ENCODE data around the gene TRIP11. TPM values are rescaled to one million over a fixed set of nuclear protein-coding genes. Genes with fewer than 3 reads are reported as not detected.

TRIP11 gene
- total RNA-seq, 2 donors from 2014 or later, result 47.8 to 53.9 TPM

DNA sequence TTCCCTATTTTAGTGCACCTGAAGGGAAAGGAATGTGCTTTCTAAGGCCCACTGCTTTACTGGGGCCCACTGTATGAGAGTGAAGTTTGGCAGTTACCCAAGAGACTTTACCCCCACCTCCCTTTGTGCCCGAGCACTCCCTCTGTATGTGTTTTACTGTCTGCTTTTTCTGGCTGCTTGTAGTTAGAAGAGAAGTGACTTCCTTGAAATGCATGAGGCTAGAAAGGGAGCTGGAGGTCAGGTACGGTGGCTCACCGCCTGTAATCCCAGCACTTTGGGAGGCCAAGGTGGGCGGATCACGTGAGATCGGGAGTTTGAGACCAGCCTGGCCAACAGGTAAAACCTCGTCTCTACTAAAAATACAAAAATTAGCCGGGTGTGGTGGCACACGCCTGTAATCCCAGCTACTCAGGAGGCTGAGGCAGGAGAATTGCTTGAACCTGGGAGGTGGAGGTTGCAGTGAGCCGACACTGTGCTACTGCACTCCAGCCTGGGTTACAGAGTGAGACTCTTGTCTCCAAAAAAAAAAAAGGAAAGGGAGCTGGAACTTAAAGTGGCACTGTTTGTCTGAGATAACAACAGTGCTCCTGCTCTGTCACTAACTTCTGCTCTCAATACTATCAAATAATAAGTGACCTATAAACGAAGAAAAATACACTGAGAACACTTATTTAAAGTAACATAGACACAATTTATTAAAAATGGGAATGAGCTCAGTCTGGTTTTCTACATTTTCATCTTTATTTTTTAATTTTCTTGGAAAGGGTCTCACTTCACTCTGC is 5.8 kb downstream of the TRIP11 start:
- DNase-seq (ENCODE audit: low spot score) (no peak), ATAC-seq (no peak)
- peaks cover 24 to 26% of the 10 kb centered on the region in 2 donors for H3K4me1 Mint-ChIP-seq (ENCODE audit: low read depth in 2 of 2)
- no peak overlapping the region for H3K4me3 Mint-ChIP-seq
- no peaks in the 10 kb centered on the region for H3K9me3 Mint-ChIP-seq
- peaks cover 5% of the 10 kb centered on the region for H3K36me3 Mint-ChIP-seq
- peak overlapping the region; percentile 1 to 66 for H3K27ac Mint-ChIP-seq
- H3K27me3 Mint-ChIP-seq, result no peaks in the 10 kb centered on the region

DNA sequence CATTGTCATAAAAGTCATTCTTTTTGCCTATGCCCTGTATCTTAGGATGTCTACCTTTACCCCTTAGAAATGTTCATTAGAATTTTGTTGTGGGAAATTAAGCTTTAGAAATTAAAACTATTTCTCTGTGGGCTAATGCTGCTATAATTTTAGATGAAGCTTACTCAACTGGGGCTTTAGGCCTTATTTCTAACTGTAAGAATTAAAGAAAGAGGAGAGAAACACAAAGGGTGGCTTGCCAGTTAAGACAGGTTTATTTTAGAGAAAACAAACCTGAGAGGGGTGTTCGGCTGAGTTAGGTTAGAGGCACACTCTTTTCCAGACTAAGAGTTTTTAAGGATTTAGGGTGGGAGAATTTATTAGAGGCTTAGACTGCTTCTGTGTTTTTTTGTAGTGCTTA is 6.4 kb downstream of the TRIP11 start:
- H3K27me3 Mint-ChIP-seq, result no peaks in the 10 kb centered on the region
- H3K36me3 Mint-ChIP-seq, result peaks cover 5% of the 10 kb centered on the region
- H3K4me3 Mint-ChIP-seq, result no peak overlapping the region
- peaks cover 18 to 19% of the 10 kb centered on the region in 2 donors for H3K4me1 Mint-ChIP-seq (ENCODE audit: low read depth in 2 of 2)
- no peaks in the 10 kb centered on the region for H3K9me3 Mint-ChIP-seq
- peak overlapping the region; percentile 1 to 66 for H3K27ac Mint-ChIP-seq
- no peak for ATAC-seq
- no peak for DNase-seq (ENCODE audit: low spot score)

DNA sequence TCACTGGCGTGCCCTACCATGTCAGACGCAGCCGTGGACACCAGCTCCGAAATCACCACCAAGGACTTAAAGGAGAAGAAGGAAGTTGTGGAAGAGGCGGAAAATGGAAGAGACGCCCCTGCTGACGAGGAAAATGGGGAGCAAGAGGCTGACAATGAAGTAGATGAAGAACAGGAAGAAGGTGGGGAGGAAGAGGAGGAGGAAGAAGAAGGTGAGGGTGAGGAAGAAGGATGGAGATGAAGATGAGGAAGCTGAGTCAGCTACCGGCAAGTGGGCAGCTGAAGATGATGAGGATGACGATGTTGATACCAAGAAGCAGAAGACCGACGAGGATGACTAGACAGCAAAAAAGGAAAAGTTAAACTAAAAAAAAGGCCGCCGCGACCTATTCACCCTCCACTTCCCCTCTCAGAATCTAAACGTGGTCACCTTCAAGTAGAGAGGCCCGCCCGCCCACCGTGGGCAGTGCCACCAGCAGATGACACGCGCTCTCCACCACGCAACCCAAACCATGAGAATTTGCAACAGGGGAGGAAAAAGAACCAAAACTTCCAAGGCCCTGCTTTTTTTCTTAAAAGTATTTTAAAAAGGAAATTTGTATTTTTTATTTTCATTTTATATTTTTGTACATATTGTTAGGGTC is 13.2 kb downstream of the TRIP11 start:
- H3K9me3 Mint-ChIP-seq, result no peaks in the 10 kb centered on the region
- ATAC-seq (no peak), DNase-seq (ENCODE audit: low spot score) (no peak)
- H3K27ac Mint-ChIP-seq, result peak overlapping the region; percentile 3 to 31
- peaks cover 6 to 9% of the 10 kb centered on the region in 2 donors for H3K4me1 Mint-ChIP-seq (ENCODE audit: low read depth in 2 of 2)
- H3K27me3 Mint-ChIP-seq, result no peaks in the 10 kb centered on the region
- H3K4me3 Mint-ChIP-seq, result peak overlapping the region; percentile 35
- peaks cover 6% of the 10 kb centered on the region for H3K36me3 Mint-ChIP-seq

DNA sequence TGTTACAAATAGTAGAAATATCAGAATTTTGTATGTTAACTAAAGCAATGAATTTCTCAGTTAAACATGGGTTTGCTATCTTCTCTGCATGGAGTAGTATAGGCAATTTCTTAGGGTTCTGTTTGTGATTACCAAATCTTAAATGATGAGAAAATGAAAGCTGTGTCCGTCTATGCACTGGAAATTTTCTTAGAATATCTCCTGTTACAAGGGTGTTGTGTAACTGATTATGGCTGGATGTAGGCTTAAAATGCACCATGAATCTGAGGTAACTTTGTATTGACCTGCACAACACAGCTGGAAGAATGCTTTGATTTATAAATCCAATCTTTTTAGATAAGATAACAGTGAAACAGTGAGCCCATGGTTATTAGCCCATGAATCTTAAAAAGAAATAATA is 17.8 kb downstream of the TRIP11 start:
- Mint-ChIP-seq H3K27ac (no peak overlapping the region), H3K4me3 (no peak overlapping the region), H3K36me3 (peaks cover 6% of the 10 kb centered on the region), H3K9me3 (no peaks in the 10 kb centered on the region), H3K27me3 (no peaks in the 10 kb centered on the region), H3K4me1 (ENCODE audit: low read depth in 2 of 2) (peaks cover 5 to 6% of the 10 kb centered on the region in 2 donors)
- DNase-seq (ENCODE audit: low spot score) (no peak), ATAC-seq (no peak)

DNA sequence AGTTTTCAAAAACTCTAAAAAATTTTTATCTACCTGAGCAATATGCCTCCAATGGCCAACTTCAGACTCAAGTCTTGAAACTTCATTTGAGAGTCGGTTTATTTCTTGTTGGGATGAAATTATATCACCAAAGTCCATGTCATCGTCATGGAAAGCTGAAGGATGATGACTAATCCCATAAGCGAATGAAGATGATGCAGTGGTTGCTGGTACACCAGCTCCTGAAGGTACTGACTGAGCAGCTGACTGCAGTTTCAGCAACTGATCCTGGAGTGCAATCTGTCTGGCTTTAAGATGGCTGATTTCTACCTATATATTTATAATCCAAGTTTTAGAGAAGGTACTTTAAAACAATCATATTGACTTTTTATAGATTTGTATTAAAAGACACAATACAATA is 18.3 kb downstream of the TRIP11 start:
- ATAC-seq (no peak), DNase-seq (ENCODE audit: low spot score) (no peak)
- Mint-ChIP-seq H3K36me3 (peaks cover 5% of the 10 kb centered on the region), H3K27me3 (no peaks in the 10 kb centered on the region), H3K9me3 (no peaks in the 10 kb centered on the region), H3K4me1 (ENCODE audit: low read depth in 2 of 2) (peaks cover 3 to 4% of the 10 kb centered on the region in 2 donors), H3K27ac (no peak overlapping the region), H3K4me3 (no peak overlapping the region)

DNA sequence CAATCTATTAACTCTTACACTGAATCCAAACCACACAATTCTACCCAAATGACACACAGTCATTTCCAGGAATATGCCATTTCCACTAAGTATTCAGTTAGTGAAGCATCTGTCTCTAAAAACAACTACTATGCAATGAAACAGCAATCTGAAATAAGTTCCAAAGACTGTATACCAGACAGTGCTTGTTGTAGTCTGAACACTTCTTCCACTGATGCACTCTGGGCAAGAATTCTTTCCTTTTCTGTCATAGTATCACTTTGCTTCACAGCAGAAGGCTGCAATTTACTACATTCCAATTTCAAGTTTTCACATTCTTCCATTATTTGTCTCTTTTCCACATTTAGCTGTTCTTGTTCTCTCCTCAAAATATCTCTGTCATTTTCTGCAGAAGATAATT is 25.8 kb downstream of the TRIP11 start:
- Mint-ChIP-seq H3K36me3 (peaks cover 37% of the 10 kb centered on the region), H3K9me3 (no peaks in the 10 kb centered on the region), H3K4me3 (no peak overlapping the region), H3K27me3 (no peaks in the 10 kb centered on the region), H3K27ac (no peak overlapping the region), H3K4me1 (ENCODE audit: low read depth in 2 of 2) (peaks cover 13 to 19% of the 10 kb centered on the region in 2 donors)
- ATAC-seq, result no peak
- no peak for DNase-seq (ENCODE audit: low spot score)

DNA sequence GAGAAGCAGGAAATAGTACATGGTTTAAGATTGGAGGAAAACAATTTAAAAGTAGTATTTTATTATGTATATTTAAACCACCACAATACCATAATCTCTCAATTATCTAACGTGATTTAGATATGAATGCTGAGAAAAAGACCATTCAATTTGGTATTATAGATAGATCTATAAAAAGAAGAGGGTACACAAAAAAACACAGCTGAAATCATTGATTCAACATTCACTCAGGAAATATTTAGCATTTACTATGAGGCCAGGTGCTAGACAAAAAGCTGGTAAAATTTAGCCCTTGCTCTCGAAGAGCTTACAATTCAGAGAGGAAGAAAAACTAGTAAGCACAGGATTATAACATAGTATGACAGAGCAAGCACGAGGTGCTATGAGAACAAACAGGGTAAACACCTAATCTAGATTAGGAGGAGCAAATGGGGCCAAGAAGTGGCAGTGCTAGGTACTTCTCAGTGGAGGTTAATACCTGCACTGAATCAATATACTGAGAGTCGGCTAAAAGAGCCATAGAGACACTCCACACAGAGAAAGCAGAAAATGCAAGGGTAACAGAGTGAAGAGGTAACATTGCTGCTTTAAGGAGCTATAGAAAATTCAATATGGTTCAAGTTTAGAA is 27.6 kb downstream of the TRIP11 start:
- ATAC-seq, result no peak
- Mint-ChIP-seq H3K4me3 (no peak overlapping the region), H3K27me3 (no peaks in the 10 kb centered on the region), H3K4me1 (ENCODE audit: low read depth in 2 of 2) (peaks cover 13 to 19% of the 10 kb centered on the region in 2 donors), H3K27ac (peak overlapping the region in 1 of 2 donors; percentile 5), H3K36me3 (peaks cover 48% of the 10 kb centered on the region), H3K9me3 (no peaks in the 10 kb centered on the region)
- no peak for DNase-seq (ENCODE audit: low spot score)

DNA sequence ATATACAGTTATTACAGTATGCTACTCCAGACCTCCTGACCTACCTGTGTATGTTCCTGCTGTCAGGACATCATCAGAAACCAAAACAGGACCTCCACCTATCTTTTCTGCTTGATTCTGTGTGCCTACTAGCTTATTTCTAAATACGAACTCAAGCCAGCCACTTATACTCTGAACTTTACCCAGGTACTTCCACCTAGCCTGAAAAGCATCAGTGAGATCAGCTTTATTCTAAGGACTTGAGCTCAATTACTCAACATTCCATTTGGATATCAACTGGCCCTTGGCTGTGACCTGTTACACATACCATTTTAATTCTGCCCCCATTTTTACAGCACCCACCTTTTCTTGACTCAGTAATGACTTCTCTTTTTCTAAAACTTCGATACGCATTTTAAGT is 29.2 kb downstream of the TRIP11 start:
- H3K36me3 Mint-ChIP-seq, result peaks cover 46% of the 10 kb centered on the region
- DNase-seq (ENCODE audit: low spot score), result no peak
- peaks cover 13 to 19% of the 10 kb centered on the region in 2 donors for H3K4me1 Mint-ChIP-seq (ENCODE audit: low read depth in 2 of 2)
- H3K27ac Mint-ChIP-seq, result no peak overlapping the region
- no peak for ATAC-seq
- H3K27me3 Mint-ChIP-seq, result no peaks in the 10 kb centered on the region
- no peak overlapping the region for H3K4me3 Mint-ChIP-seq
- H3K9me3 Mint-ChIP-seq, result no peaks in the 10 kb centered on the region

DNA sequence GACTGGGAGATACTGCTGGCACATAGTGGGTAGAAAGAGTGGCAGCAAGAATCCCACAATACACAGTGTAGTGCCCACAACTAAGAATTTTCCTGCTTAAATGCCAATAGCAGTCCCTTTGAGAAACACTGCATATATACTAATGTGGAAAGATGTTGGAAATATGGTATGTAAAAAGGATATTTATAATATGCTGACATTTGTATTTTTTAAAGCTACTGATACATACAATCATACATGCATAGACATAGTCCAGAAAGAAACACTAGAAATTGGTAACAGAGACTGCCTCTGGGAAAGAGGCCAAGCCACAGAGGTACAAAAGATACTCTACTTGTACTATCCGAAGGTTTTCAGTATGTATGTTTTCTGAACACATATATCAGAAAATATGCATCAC is 30.3 kb downstream of the TRIP11 start:
- Mint-ChIP-seq H3K27ac (no peak overlapping the region), H3K9me3 (no peaks in the 10 kb centered on the region), H3K27me3 (no peaks in the 10 kb centered on the region), H3K4me3 (no peak overlapping the region), H3K4me1 (ENCODE audit: low read depth in 2 of 2) (peaks cover 13 to 19% of the 10 kb centered on the region in 2 donors), H3K36me3 (peaks cover 57% of the 10 kb centered on the region)
- ATAC-seq (no peak), DNase-seq (ENCODE audit: low spot score) (no peak)

DNA sequence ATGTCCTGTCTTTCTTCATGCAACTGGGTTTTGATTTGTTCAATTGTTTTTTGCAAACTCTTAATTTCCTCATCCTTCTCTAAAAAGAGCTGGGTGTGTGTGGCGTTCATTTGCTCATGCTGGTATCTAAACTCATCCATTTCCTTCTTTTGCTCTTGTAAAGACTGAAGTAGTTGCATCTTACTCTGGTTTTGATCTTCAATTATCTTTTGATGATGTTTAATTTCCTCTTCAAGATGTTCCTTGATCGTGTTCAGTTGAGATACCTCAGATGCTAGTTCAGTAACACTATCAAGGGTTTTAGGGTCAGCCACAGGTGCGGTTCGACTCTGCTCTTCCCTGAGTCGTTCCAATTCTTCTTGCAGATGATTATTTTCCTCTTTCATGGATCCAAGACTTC is 34.8 kb downstream of the TRIP11 start:
- DNase-seq (ENCODE audit: low spot score) (no peak), ATAC-seq (no peak)
- Mint-ChIP-seq H3K4me3 (no peak overlapping the region), H3K4me1 (ENCODE audit: low read depth in 2 of 2) (peaks cover 0 to under 1% of the 10 kb centered on the region in 2 donors), H3K27ac (no peak overlapping the region), H3K27me3 (no peaks in the 10 kb centered on the region), H3K9me3 (no peaks in the 10 kb centered on the region), H3K36me3 (peaks cover 42% of the 10 kb centered on the region)

DNA sequence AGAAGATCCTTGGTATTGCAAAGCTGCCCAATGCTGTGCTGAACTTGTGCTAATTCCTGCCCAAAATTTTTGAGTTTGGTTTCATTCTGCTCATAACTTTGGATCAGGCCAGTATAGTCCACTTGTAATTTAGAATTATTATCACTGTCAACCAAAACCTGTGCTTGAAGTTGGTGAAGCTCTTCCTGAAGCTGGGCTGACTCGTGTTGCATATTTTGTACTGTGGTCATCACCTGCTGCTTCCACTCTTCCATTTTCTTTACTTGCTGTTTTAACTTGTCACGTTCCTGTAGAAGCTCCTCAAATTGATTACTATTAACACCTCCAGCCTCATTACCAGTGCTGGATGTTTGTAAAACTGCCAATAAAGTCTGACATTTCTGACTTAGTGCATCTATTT is 35.8 kb downstream of the TRIP11 start:
- Mint-ChIP-seq H3K9me3 (no peaks in the 10 kb centered on the region), H3K27ac (no peak overlapping the region), H3K4me3 (no peak overlapping the region), H3K36me3 (peaks cover 42% of the 10 kb centered on the region), H3K4me1 (ENCODE audit: low read depth in 2 of 2) (peaks cover 2 to 10% of the 10 kb centered on the region in 2 donors), H3K27me3 (no peaks in the 10 kb centered on the region)
- ATAC-seq, result no peak
- DNase-seq (ENCODE audit: low spot score), result no peak

DNA sequence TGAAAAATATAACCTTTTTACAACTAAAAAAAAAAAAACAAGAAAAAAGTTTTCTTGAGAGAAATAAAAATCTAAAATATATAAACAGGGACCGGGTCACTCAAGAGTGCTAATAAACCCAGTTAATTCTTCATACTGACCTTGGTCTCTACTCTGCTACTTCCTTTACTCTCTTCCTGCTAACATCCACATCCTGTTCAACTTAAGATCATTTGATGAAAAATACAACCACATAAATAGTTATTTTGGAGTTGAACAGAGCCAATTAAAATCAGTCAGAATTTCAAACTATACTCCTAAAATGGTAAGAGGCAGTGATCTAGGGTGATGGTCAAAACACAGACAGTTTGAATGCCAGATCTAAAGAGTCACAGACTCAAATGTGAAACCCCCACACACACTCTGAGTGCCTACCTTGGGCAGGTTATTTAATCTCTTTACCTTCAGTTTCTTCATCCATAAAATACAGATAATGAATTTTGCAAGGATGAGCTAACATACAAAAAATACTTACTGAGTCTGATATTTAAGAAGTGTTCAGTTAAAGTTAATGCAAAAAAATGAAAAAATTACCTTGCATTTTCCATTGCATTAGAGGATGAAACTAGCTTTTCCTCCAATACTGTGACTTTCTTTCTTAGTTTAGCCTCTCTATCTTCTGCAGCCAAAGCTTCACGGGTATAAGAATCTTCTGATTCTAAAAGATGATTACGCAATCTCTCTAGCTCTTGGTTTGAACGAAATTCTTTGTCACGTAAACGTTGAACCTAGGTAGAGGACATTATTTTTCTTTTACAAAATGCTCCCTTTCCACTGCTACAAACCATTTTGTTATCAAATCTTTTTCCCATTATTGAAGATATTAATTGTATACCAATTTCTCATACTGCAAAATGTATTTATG is 40.9 kb downstream of the TRIP11 start:
- Mint-ChIP-seq H3K4me3 (peak overlapping the region; percentile 73), H3K27ac (peak overlapping the region; percentile 84 to 87), H3K27me3 (no peaks in the 10 kb centered on the region), H3K36me3 (peaks cover 21% of the 10 kb centered on the region), H3K9me3 (no peaks in the 10 kb centered on the region), H3K4me1 (ENCODE audit: low read depth in 2 of 2) (peaks cover 26 to 36% of the 10 kb centered on the region in 2 donors)
- ATAC-seq (no peak), DNase-seq (ENCODE audit: low spot score) (no peak)

DNA sequence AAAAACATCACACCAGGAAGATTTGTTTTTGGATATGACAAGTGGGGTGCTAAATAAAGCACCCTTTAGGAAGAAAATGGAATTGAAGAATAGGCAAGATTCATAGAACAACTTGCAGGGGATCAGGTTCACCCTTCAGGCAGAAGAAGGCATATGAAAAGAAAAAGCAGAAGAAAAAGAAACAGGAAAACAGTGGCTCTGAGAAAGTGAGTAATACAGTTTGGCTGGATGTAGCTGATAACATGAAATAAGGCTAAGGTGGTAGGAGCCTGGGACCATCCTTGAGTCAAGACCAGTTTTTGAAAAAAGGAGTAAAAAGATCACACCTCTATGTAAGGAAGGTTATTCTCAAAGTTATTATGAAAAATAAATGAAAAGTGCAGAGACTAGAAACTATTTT is 42.4 kb downstream of the TRIP11 start:
- Mint-ChIP-seq H3K9me3 (no peaks in the 10 kb centered on the region), H3K27ac (peak overlapping the region; percentile 61 to 79), H3K27me3 (no peaks in the 10 kb centered on the region), H3K36me3 (peaks cover 19% of the 10 kb centered on the region), H3K4me3 (peak overlapping the region; percentile 33), H3K4me1 (ENCODE audit: low read depth in 2 of 2) (peaks cover 26 to 36% of the 10 kb centered on the region in 2 donors)
- DNase-seq (ENCODE audit: low spot score) (no peak), ATAC-seq (no peak)

All from natural killer cell treated with Interleukin-12 subunit alpha and Interleukin-12 subunit beta and Interleukin-15 and Interleukin-18, amount 100 ng/mL, for 72 hours (primary cell).